Prostate gland (tissue), 2 donors: ENCODE measurements around the gene TRAT1. TPM values are rescaled to one million over a fixed set of nuclear protein-coding genes. Genes with fewer than 3 reads are reported as not detected.

Experiments used
- DNase-seq: peaks from one replicate; pipeline ENCODE4 v3.0.0-alpha.2; 2019; ENCODE audit warnings: low spot score
- H3K27ac ChIP-seq, 2 donors: fragments of 200-600 bp; sonication (generic); 2 replicates each; pipeline ENCODE4 v1.5.1; 2017 to 2019
- H3K27me3 ChIP-seq: fragments of 200-600 bp; sonication (generic); replicated peaks from 2 replicates; pipeline ENCODE4 v1.5.1; 2019; ENCODE audit not compliant: insufficient read depth
- H3K36me3 ChIP-seq, 2 donors: fragments of 200-600 bp; sonication (generic); 1 replicate in 1 of 2; 2 replicates in 1 of 2; pipeline versions ENCODE4 v1.5.1 to v1.8.1; 2017 to 2019
- H3K4me1 ChIP-seq: fragments of 200-600 bp; sonication (generic); replicated peaks from 2 replicates; pipeline ENCODE4 v1.5.1; 2019
- H3K4me3 ChIP-seq, 2 donors: fragments of 200-600 bp; sonication (generic); 2 replicates each; pipeline ENCODE4 v1.5.1; 2017 to 2019
- H3K9me3 ChIP-seq: fragments of 200-600 bp; sonication (generic); 2 replicates; pipeline ENCODE4 v1.5.1; 2017
- POLR2A ChIP-seq: fragments of 450-650 bp; IDR thresholded peaks from one replicate; pipeline ENCODE4 v1.6.1; 2016; ENCODE audit warnings: antibody characterized with exemption, mild to moderate bottlenecking
- POLR2AphosphoS5 ChIP-seq: sonication (generic); formaldehyde crosslinking; IDR thresholded peaks from one replicate; pipeline ENCODE4 v1.6.1; 2017; ENCODE audit warnings: antibody characterized with exemption
- WGBS: methylation state at CpG from one replicate; pipeline ENCODE4 v1.1.5; 2018; 5-methylcytosine and 5-hydroxymethylcytosine counted together
- intact Hi-C: fragments of 100-400 bp; cut with DNase I; formaldehyde crosslinking; loops from one replicate; pipeline ENCODE4 v1.14.2; 2022
- total RNA-seq, 2 donors: library from RNA; depleted of rRNA; stranded (reverse); fragments of >200 nt; gene quantifications; one replicate each; pipeline ENCODE4 v1.1.0, GENCODE V29; 2016
- TF ChIP-seq, protein P1 (sequence below), 4 experiments: fragments of 200-600 bp in 2 of 4; fragments of 450-650 bp in 2 of 4; sonication (generic) in 2 of 4; IDR thresholded peaks; 1 replicate in 3 of 4; 2 replicates in 1 of 4; pipeline ENCODE4 v1.5.1; 2016 to 2019; ENCODE audit warnings: antibody characterized with exemption in 4 of 4, mild to moderate bottlenecking in 2 of 4, moderate library complexity in 2 of 4

The TRAT1 gene
- total RNA-seq, 2 donors from 2014 or later = not detected

DNA sequence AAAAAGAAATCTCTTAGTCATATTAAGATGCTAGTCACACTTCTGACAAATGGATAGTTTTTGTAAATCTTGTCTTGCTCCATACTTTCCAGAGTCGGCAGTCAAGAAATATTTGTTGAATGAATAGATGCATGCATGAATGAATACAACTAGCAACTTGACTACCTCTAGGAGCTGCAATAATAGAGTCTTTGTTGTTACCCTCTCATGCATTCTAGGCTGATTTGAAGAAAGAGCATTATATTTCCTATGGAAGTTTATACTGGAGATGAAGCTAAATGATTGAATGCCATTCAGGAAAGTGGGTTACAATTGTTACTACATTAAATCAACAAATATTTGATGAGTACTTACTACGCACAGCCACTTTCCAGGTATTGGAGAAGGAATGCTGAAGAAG lies 18.1 kb upstream of the TRAT1 start:
- H3K4me1 ChIP-seq = no peaks in the 10 kb centered on the region
- no peak for DNase-seq
- H3K4me3 ChIP-seq = no peak overlapping the region
- TF ChIP-seq POLR2AphosphoS5 (no peak), POLR2A (no peak)
- TF ChIP-seq, protein P1, sequence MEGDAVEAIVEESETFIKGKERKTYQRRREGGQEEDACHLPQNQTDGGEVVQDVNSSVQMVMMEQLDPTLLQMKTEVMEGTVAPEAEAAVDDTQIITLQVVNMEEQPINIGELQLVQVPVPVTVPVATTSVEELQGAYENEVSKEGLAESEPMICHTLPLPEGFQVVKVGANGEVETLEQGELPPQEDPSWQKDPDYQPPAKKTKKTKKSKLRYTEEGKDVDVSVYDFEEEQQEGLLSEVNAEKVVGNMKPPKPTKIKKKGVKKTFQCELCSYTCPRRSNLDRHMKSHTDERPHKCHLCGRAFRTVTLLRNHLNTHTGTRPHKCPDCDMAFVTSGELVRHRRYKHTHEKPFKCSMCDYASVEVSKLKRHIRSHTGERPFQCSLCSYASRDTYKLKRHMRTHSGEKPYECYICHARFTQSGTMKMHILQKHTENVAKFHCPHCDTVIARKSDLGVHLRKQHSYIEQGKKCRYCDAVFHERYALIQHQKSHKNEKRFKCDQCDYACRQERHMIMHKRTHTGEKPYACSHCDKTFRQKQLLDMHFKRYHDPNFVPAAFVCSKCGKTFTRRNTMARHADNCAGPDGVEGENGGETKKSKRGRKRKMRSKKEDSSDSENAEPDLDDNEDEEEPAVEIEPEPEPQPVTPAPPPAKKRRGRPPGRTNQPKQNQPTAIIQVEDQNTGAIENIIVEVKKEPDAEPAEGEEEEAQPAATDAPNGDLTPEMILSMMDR (IDR thresholded peaks at IDR 0.05) = no peak
- H3K27ac ChIP-seq = no peak overlapping the region
- H3K9me3 ChIP-seq = no peaks in the 10 kb centered on the region
- H3K36me3 ChIP-seq = no peaks in the 10 kb centered on the region
- no peaks in the 10 kb centered on the region for H3K27me3 ChIP-seq
- intact Hi-C loops = no loop called here
- WGBS = 83% methylated on average over 2 of the region's 2 CpGs

DNA sequence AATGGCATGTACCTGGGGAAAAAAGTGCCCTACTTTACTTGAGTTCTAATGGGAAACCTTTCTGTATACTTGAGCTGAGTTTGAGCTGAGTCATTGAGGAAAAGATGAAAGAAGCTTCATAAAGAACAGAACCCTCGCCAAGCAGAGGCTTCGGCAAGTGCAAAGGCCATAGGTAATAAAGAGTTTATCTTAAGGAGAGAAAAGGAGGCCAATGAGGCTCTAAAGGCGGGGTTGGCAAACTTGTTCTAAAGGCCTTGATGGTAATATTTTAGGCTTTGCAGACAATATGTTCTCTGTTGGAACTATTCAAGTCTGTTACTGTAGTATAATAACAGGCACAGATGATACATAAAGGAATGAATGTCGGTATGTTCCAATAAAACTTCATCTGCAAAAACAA lies 17.6 kb upstream of the TRAT1 start:
- TF ChIP-seq, protein P1 (IDR thresholded peaks at IDR 0.05) = no peak
- TF ChIP-seq POLR2AphosphoS5 (no peak), POLR2A (no peak)
- no peak for DNase-seq
- Histone ChIP-seq H3K9me3 (no peaks in the 10 kb centered on the region), H3K4me1 (no peaks in the 10 kb centered on the region), H3K4me3 (no peak overlapping the region), H3K27me3 (no peaks in the 10 kb centered on the region), H3K36me3 (no peaks in the 10 kb centered on the region), H3K27ac (no peak overlapping the region)
- intact Hi-C loops = no loop called here
- 62% methylated on average over 4 of the region's 4 CpGs for WGBS

DNA sequence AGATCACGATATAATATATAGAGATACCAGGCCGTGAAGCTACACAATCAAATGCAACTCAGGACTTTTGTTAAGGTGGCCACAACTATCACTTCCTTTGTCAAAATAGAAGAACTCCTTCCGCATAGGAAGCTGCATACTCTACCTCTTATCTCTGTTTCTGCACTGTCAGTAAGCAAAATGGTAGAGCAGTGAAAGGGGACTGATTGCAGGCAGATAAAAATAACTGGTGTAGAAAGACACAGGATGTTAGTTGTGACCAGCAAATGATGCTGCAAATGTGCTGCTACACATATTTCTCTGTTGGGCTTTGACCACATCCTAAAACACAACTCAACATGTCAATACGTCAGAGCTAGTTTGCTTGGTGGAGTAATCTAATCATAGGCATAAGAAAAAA lies 16.3 kb upstream of the TRAT1 start:
- TF ChIP-seq POLR2A = no peak
- TF ChIP-seq, protein P1 (IDR thresholded peaks at IDR 0.05) = no peak
- TF ChIP-seq POLR2AphosphoS5 = no peak
- WGBS = 78% methylated on average over 4 of the region's 4 CpGs
- H3K4me1 ChIP-seq = no peaks in the 10 kb centered on the region
- H3K27ac ChIP-seq = no peak overlapping the region
- H3K36me3 ChIP-seq = no peaks in the 10 kb centered on the region
- intact Hi-C loops = no loop called here
- no peak for DNase-seq
- no peaks in the 10 kb centered on the region for H3K9me3 ChIP-seq
- no peaks in the 10 kb centered on the region for H3K27me3 ChIP-seq
- no peak overlapping the region for H3K4me3 ChIP-seq

GRCh38 chr3:108818404-108818803 lies 4.2 kb upstream of the TRAT1 start:
- intact Hi-C loops = no loop called here
- H3K36me3 ChIP-seq = no peaks in the 10 kb centered on the region
- H3K4me3 ChIP-seq = no peak overlapping the region
- no peaks in the 10 kb centered on the region for H3K4me1 ChIP-seq
- no peaks in the 10 kb centered on the region for H3K27me3 ChIP-seq
- TF ChIP-seq, protein P1 (IDR thresholded peaks at IDR 0.05) = no peak
- TF ChIP-seq POLR2A (no peak), POLR2AphosphoS5 (no peak)
- 39% methylated on average over 2 of the region's 2 CpGs for WGBS
- no peaks in the 10 kb centered on the region for H3K9me3 ChIP-seq
- H3K27ac ChIP-seq = no peak overlapping the region
- DNase-seq = no peak

DNA sequence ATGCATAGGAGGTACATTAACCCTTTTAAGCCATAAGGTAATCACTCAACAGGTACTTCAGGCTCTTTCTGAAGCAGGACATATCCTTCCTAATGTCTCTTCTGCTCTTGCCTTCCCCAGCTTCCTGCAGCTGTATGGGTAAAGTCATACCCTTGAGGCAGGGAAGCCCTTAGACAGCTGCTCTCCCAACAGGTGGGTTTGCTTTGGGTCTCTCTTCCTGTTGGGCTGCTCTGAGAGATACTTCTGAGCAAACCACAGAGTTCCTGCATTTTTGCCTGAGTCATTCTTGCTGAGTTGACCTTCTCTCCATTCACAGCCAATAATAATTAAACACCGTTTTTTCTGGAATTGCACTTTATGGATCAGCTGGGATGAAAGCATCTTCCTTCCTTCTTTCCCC lies 2.0 kb upstream of the TRAT1 start:
- Histone ChIP-seq H3K27ac (no peak overlapping the region), H3K4me1 (no peaks in the 10 kb centered on the region), H3K4me3 (no peak overlapping the region), H3K27me3 (no peaks in the 10 kb centered on the region), H3K9me3 (no peaks in the 10 kb centered on the region), H3K36me3 (no peaks in the 10 kb centered on the region)
- intact Hi-C loops = no loop called here
- TF ChIP-seq POLR2AphosphoS5 = no peak
- TF ChIP-seq, protein P1 (IDR thresholded peaks at IDR 0.05) = no peak
- no peak for TF ChIP-seq POLR2A
- 97% methylated on average over 1 of the region's 1 CpG for WGBS
- DNase-seq = no peak
